GM21717 (cell line): ENCODE results near the gene ELOVL7.
A peak's percentile ranks its signal among the peaks of the same experiment; 100 is the strongest.
"Not testable (repeated sequence)": the region's sequence is repeated elsewhere in the genome, so short reads cannot be mapped to it uniquely, and the experiment has no call there.

Source experiments
- ATAC-seq: cut with Tn5 transposase; IDR thresholded peaks from one replicate; pipeline ENCODE4 v1.9.1; 2021; ENCODE audit warnings: mild to moderate bottlenecking, moderate library complexity; ENCODE audit not compliant: unreplicated experiment

The ELOVL7 gene

DNA sequence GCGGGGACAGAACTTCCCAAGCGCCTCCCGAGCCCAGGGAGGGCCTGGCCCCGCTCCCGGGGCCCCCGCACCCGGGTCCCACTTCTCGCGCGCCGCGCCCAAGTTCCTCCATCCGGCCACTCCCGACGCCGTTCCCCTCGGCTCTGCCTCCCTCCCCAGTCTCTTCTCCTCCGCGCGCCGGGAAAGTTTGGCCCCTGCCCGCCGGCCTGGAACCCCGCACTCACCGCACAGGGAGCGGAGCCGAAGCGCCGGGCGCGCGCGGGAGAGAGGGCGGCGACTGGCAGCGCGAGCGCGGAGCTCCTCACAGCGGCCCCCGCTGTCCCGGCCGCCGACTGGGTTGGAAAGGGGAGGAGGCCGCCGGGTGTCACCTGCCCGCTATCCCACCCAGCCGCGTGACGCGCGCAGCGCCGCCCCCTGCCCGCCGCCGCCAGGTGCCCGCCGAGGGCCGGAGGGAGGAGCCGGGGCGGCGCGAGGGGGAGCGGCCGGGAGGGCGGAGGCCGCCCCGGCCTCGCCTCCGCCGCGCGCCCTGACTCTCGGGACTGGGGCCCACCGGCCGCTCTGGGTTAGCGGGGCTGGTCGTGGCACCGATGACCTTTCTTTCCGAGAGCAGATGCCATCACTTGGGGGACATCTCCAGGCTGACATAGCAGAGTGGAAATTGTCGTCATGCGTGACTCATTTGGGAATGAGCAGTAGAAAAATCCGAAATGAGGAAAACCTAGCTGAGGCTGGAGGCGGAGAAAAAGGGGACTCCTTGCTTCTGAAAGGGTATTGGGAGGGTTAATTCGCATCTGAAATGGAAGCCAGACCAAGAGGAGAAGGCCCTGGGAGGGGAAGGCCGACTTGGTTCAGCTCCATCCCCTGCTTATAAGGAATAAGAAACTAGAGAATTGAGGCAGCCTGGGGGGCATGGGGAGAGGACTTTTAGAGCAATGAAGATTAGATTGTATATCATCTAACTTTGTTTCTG is at the start of gene ELOVL7:
Gene ELOVL7, minus strand, starts transcription at position 334 of the 970 bp plus-strand sequence. CDS start 56,872 bp downstream, outside the sequence.
- ATAC-seq: peak; percentile 90

DNA sequence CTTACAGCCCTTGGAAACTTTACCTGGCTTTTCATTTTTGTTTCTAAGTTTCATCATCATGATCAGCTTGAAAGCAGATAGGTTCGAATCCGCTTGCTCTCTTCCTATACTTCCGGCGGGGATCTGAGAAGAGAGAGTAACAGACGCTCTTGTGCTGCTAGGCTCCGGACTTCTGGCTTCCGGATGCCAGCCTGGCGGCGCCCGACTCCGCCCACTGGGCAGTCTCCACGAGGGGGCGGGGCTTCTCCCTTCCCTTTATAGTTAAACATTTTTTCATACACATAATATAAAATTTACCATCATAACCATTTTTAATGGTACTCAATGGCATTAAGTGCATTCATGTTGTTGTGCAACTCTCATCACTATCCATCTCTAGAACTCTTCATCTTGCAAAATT is 49.5 kb upstream of the ELOVL7 start:
- no peak for ATAC-seq

DNA sequence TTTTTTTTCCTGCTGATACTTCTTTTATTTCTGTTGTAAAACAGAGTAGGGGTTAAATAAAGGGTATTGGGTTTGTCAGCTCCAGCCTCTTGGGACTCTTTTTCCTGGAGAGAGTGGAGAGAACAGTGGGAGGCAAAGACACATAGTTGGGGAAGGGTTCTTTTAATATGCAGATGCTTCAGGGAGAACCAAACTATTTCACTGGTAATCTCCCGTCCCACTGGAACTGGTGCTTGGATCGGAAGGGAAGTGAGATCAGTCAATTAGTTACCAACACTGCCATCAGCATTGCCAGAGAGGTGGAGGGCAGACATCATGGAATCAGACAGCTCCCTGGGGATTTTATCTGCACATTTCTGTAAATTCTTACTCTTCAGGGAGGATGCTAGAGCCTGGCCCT is 47.6 kb upstream of the ELOVL7 start:
- ATAC-seq: no peak

DNA sequence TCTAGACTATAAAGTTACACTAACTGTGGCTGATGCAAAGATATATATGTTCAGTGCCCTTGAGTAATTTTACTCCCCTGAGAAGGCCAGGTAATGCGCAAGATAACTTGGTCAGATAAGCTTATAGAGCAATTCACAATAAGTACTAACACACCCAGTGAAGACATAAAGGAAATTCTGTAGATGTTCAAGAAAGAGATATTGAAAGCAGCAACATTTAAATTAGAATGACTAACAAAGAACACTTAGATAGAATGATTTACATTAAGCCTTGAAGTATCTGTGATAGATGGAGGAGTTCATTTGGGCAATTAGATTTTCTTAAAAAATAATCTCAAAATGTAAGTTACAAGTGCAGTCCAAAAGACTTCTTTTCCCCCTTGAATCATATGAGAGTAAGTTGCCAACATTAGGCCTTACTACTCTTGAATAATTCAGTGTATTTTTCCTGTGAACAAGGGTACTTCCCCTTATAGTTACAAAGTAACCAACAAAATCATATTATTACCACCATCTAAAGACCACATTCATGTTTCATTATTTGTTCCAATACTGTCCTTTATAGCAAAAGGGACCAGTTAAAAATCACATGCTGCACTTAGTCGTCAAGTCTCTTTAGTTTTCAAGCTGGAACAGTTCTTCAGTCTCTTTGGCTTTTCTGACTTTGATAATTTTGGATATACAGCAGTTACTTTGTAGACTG is 44.4 kb upstream of the ELOVL7 start:
- no peak for ATAC-seq

DNA sequence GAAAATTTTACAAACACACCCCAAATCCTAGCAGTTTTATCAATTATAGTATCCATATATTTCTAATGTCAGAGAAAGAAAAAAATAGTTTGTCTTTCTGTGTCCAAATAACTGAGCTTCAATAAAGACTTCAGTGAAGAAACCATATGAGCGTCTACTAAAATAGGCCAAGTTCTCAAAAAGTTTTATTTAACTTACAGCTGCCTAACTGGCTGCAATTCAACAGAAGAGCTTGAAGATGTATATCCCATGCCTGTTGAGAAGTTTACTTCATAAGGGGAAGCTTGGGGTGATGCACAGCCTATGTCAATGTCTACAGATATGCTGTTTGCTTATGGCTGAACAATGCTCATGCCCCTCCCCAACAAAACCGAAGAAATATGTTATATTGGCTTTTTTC is 43.7 kb upstream of the ELOVL7 start:
- no peak for ATAC-seq

DNA sequence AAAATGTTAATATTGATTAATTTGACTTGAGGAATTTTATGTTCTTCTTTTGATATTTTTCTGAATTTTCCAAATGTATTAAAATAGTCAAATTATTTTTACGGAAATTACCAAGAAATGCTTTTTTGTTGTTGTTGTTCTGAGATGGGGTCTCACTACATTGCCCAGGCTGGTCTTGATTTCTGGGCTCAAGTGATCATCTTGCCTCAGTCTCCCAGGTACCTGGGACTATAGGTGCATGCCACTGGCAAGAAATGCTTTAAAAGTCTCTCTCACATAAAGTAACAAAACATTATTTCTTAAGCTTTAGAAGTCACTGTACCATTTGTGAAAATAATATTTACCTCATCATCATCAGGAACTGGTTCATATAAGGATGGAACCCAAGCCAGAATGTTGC is 43.0 kb upstream of the ELOVL7 start:
- no peak for ATAC-seq

DNA sequence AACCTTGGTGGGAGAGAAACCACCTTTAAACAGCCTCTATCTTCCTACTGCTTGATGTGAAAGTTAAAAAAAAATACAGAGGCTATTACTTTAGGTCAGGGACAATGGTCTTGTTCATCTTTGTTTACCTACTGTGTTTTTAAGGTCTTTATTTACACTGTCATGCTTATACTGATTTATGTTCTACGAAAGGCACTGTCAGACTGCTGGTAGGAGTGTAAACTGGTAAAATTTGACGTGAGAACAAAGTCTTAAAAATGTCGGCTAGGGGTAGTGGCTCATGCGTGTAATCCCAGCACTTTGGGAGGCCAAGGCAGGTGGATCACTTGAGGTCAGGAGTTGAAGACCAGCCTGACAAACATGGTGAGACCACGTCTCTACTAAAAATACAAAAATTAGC is 42.1 kb upstream of the ELOVL7 start:
- no peak for ATAC-seq

DNA sequence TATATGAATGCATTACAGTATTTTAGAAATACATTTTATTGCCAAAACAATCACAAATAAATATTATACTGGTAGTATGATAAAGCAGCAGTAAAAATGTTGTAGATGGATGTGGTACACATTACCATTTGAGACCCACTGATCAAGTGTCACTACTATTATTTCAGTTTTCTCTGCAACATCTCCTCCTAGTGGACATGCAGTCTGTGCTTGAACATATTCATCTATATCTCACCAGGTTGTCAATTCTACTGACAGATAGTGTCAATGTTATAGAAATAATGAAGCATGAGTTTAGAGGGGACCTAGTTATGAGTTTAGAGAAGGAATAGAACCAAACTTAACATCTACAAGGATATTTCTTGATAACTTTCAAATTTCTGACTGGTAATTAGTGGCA is 39.2 kb upstream of the ELOVL7 start:
- no peak for ATAC-seq

DNA sequence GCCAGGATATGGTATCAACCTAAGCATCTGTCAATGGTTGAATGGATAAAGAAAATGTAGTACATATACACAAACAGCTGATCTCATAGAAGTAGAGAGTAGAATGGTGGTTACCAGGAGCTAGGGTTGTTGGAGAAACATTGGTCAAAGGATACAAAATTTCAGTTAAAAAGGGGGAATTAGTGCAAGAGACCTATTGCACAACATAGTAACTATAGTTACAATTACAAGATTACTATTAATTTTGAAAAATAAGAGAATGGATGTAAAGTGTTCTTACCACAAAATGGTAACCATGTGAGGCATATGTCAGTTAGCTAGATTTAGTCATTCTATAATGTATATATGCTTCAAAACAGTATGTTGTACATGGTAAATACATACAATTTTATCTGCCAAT is 28.8 kb upstream of the ELOVL7 start:
- no peak for ATAC-seq

DNA sequence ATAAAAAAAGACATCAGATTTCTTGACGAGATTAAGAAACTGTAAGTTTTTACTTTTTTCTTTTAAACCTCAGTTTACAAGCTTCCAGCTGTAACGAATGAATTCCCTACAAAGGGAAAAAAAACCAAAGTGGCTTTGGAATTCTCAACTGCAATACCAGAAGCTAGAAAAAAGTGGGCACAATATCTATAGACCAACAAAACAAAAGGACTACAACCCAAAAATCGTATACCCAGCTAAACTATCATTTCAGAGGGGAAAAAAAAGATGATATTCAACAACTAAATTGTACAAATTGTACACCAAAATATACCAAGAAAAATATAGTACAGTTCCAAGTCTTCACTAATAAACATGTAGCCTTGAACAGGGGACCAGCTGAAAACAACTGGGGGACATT is 26.8 kb upstream of the ELOVL7 start:
- ATAC-seq: no peak

DNA sequence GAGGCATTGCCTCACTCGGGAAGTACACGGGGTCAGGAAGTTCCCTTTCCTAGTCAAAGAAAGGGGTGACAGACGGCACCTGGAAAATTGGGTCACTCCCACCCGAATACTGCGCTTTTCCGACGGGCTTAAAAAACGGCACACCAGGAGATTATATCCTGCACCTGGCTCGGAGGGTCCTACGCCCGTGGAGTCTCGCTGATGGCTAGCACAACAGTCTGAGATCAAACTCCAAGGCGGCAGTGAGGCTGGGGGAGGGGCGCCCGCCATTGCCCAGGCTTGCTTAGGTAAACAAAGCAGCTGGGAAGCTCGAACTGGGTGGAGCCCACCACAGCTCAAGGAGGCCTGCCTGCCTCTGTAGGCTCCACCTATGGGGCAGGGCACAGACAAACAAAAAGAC is 16.5 kb upstream of the ELOVL7 start:
- ATAC-seq: not testable (repeated sequence)

DNA sequence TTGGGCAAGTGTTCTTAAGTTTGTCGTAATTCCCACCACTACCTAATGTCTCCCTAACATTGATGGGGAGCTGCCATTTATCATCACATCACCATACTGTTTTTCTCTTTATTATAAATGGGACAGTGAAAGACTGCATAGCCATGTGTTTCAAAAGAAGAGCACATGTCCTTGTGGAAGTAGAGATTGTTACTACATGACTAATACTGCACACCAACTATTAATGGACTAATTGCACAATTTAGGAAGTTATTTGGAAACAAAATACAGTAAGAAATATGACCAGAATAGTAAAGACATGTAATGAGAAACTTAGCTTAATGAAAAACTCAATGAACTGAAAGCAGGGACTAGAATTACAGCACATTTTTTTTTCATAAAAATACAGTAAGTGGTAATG is 12.0 kb upstream of the ELOVL7 start:
- ATAC-seq: no peak

DNA sequence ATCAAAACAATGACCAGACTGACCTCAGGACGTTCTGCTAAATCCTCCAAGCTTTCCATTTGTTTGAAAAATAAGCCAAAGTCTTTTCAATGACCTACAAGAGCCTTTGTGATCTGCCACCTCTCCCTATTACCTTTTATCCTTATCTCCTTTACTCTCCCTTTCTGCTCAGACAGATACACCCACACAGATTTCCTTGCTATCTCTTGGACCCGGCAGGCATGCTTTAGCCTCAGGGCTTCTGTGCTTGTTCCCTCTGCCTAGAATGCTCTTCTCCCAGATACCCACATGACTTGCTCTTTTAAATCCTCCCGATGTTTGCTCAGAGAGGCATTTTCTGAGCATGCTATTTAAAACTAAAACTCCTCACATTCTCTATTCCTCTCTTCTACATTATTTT is 8.9 kb upstream of the ELOVL7 start:
- no peak for ATAC-seq

DNA sequence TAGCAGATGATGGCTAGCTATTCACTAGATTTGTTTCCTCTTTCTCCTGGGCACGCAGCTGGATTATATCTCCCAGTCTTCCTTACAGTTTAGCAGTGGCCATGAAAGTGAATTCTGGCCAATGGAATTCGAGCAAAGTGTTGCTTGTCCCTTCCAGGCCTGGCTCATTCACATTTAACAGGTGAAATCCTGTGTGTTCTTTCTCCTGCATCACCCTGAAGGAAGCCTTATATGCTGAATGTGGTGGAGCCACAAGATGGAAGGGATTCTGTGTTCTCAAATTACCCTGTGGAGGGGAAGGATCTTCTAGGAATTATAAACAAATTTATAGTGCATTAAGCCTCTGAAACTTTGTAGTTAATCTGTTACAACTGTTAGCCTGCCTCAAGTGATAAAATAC is 8.2 kb upstream of the ELOVL7 start:
- ATAC-seq: no peak

DNA sequence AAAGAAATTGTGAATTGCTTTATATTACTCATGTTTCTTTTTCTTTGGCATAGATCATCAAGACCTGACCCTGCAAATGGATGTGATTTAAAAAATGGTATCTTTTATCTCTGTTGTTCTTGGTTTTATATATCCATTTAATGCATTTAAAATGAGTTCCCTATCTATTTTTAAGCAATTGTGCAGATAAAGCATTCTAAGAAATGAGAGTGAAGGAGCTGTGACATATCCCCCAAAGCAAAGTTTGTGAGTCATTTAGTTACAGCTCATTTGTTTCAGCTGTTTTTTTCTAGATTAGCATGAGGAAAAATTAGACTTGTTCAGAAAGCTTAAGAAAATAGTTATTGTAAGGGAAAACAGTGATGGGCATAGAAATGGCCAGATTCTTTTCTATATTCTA is 7.6 kb upstream of the ELOVL7 start:
- ATAC-seq: no peak

DNA sequence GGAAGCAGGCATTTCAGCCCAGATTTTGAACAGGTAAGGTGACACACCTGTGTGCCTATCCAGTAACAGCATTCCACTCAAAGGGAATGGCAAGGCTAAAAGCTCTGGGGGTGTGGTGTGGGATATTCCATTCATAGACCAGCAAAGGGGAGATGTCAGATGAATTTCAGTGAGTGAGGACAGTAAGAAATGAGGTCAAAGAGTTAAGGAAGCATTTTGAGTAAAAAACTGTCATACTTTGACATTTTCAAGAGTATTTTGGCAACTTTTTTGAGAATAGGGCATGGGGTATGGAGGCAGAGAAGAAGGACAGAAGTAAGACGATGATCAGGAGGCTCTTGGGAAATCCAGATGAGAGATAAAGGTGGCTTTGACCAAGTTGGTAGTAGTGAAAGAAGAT is 2.2 kb upstream of the ELOVL7 start:
- ATAC-seq: no peak

DNA sequence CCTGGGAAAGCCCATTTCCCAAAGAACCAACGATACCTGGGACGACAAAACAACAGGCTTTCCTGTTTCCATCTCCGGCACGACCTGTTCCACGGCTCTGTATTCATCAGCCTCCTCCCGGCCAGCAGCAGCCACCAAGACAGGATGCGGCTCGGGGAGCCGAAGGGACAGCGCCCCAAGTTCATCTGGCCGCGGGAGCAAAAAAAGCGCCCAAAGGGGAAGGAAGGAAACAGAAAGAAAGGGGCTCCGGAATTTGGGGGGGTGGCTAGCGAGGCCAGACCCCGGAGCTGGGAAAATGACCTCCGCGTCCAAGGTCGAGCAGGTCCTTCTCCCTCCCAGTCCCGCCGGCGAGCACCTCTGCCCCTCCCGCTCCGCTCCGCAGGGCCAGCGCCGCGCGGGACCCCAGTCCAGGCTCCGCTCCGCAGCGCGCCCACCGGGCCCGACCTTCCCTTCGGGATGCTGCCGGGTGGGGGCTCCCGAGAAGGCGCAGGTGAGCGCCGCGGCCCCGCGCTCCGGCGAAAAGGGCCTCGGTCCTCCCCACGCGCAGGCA is 608 bp downstream of the ELOVL7 start:
- peak; percentile 28 for ATAC-seq

DNA sequence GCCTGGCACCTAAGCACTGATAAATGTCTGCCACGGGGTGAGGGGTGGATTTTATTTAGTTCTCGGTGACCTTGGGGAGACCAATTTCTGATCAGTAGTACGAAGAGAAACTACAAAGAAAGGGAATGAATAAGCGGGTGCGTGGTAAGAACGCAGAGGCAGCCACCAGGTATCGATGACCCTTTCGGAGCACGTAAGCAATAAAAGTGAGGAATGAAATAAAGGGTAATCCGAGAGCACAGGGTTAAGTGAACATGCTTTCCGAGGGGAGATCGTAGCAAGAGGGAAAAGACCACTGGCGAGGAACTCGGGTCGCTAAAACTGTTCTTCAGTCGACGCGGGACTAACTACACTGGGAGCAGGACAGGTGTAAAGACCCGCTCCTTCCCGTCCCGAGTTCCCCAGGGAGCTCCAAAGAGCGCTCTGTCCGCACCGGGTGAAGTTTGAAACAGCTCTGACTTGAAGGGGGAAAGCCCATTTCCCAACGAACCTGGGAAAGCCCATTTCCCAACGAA is 1.1 kb downstream of the ELOVL7 start:
- no peak for ATAC-seq

DNA sequence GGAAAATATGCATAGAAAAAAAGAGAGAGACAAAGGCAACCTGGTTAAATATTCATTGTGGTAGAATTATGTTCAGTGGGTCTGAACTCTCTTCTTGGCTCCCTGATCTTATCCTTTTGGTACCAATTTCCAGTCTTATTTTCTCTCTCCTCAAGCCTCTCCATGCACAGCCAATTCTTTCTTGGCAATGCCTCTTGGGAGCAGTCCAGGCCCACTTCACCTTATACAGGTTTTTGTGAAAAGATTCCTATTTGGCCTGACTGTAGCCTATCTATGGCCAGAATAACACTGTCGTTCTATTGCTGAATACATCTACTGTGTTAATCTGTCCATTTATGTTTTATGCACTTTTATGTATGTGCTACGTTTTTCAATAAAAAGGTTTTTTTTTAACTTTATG is 2.7 kb downstream of the ELOVL7 start:
- no peak for ATAC-seq

DNA sequence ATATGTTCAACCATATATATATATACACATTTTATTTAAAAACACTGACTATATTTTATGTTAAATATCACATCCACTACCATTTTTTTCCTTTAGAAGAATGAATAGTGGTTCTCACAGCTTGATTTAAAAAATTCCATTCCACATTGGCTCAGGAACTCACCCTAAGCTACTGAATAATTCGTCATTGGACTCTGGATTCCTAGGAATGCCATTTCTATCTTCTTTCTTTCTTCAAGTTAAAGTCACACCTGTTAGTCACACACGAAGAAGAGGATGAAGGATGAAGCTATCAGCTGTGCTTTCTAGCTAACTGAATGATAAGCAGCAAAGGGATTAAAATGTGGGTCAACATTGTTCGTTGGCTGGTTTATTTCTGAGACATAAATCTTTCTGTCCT is 7.9 kb downstream of the ELOVL7 start:
- no peak for ATAC-seq

DNA sequence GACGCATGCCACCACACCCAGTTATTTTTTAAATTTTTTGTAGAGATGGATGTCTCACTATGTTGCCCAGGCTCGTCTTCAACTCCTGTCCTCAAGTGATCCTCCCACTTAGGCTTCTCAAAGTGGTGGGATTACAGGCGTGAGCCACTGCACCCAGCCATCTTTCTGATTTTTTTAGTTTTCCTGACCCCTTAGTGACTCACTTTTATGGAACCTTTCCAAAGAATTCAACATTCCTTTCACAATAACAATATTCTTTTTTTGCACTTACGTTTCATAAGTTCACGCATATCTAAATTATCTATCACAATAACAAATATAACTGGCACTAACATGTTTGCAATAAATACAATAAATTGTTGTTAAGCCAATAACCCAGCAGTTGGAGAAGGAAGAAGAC is 8.5 kb downstream of the ELOVL7 start:
- ATAC-seq: no peak

DNA sequence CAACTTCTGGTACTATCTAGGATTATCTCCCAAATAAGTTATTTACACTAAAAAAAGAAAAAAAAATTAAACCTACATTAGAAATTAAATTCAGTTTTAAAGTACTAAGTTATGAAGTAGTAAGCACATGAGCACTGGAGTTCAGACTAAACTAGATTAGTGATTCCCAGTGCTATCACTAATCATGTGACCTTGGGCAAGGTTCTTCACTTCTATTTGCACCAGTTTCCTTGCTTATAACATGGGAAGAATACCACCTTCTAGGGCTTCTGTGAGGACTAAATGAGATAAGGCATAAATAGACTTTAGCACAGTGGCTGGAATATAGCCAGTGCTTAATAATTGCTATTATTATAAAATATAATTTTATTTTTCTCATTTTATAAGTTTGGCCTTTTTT is 10.5 kb downstream of the ELOVL7 start:
- no peak for ATAC-seq
